ENCODE measurements around the gene ZYG11B. TPM values are rescaled to one million over a fixed set of nuclear protein-coding genes. Genes with fewer than 3 reads are reported as not detected.
"Not testable (repeated sequence)": the region's sequence is repeated elsewhere in the genome, so short reads cannot be mapped to it uniquely, and the experiment has no call there.

The ZYG11B gene
- total RNA-seq, 1 experiment from 2014 or later: 20.6 TPM

DNA sequence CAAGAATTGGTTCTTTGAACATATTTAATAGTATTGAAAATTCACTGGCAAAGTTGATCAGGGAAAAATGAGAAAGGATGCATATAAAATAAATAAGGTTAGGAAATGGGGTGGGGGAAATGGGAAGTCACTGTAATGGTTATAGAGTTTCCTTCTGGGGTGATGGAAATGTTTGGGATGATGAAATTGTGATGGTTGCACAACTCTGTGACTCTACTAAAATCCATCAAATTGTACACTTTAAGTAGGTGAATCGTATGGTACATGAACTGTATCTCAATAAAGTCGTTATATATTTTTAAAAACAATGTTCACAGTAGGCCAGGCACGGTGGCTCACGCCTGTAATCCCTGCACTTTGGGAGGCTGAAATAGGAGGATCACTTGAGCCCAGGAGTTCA lies 59.9 kb downstream of the ZYG11B start:
- no peaks in the 10 kb centered on the region for H3K27me3 ChIP-seq (ENCODE audit: insufficient read depth, low read length)
- no peaks in the 10 kb centered on the region for H3K79me1 ChIP-seq (ENCODE audit: insufficient read depth, low read depth, low read length, poor library complexity, severe bottlenecking)
- Mint-ChIP-seq H3K27me3 (ENCODE audit: low read depth) (no peaks in the 10 kb centered on the region), H3K9me3 (no peaks in the 10 kb centered on the region), H3K36me3 (ENCODE audit: insufficient read depth in 1 of 3, low read depth in 3 of 3) (peaks cover 11 to 29% (median 16%) of the 10 kb centered on the region in 3 experiments; a peak in 6 of 7 replicates), H3K27ac (no peak overlapping the region), H3K4me1 (no peaks in the 10 kb centered on the region), H3K4me3 (no peak overlapping the region)
- H3K79me2 ChIP-seq (ENCODE audit: insufficient read depth, low read length): no peaks in the 10 kb centered on the region
- no CpG with 5 or more reads among the region's 4 CpGs for WGBS (ENCODE audit: extremely low coverage, insufficient read length, low lambda C conversion rate)
- no peak overlapping the region for H3T11ph ChIP-seq (ENCODE audit: low read length)
- no peak overlapping the region for H4K5ac ChIP-seq (ENCODE audit: insufficient read length, low read depth, low read length)
- no peak overlapping the region for H2AFZ ChIP-seq (ENCODE audit: low read length)
- H3K4ac ChIP-seq (ENCODE audit: low read depth, low read length): no peak overlapping the region
- no peak overlapping the region for H2BK5ac ChIP-seq (ENCODE audit: insufficient read length, low read length)
- no peak overlapping the region for H3K18ac ChIP-seq (ENCODE audit: insufficient read length, low read depth, low read length)
- H2BK20ac ChIP-seq (ENCODE audit: low read depth, low read length, poor library complexity, severe bottlenecking): no peak overlapping the region
- H3K4me1 ChIP-seq (ENCODE audit: insufficient read depth, low read length): no peaks in the 10 kb centered on the region
- H3K14ac ChIP-seq (ENCODE audit: insufficient read depth, low read length): no peak overlapping the region
- H3K9ac ChIP-seq (ENCODE audit: extremely low read depth, insufficient read length, low read length): no peak overlapping the region
- H2BK12ac ChIP-seq (ENCODE audit: insufficient read length, low read depth, low read length): no peak overlapping the region
- no peak overlapping the region for H2AK5ac ChIP-seq (ENCODE audit: insufficient read length, low read length)
- no peak overlapping the region for H3K56ac ChIP-seq (ENCODE audit: insufficient read length, low read depth, low read length)
- H3K23ac ChIP-seq (ENCODE audit: insufficient read length, low read depth, low read length): no peak overlapping the region
- no peaks in the 10 kb centered on the region for H3K9me3 ChIP-seq (ENCODE audit: control insufficient read depth, low read depth, low read length)
- no peak overlapping the region for H4K91ac ChIP-seq (ENCODE audit: insufficient read length, low read depth, low read length)
- DNase-seq: no peak
- no peak overlapping the region for H2BK15ac ChIP-seq (ENCODE audit: low read depth, low read length)
- H2BK120ac ChIP-seq (ENCODE audit: low read depth, low read length, poor library complexity, severe bottlenecking): no peak overlapping the region
- H4K8ac ChIP-seq (replicated peaks; ENCODE audit: insufficient read length, low read depth, low read length): no peak overlapping the region
- TF ChIP-seq, protein P1, sequence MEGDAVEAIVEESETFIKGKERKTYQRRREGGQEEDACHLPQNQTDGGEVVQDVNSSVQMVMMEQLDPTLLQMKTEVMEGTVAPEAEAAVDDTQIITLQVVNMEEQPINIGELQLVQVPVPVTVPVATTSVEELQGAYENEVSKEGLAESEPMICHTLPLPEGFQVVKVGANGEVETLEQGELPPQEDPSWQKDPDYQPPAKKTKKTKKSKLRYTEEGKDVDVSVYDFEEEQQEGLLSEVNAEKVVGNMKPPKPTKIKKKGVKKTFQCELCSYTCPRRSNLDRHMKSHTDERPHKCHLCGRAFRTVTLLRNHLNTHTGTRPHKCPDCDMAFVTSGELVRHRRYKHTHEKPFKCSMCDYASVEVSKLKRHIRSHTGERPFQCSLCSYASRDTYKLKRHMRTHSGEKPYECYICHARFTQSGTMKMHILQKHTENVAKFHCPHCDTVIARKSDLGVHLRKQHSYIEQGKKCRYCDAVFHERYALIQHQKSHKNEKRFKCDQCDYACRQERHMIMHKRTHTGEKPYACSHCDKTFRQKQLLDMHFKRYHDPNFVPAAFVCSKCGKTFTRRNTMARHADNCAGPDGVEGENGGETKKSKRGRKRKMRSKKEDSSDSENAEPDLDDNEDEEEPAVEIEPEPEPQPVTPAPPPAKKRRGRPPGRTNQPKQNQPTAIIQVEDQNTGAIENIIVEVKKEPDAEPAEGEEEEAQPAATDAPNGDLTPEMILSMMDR (conservative IDR thresholded peaks at IDR 0.05): no peak
- H4K20me1 ChIP-seq (ENCODE audit: control insufficient read depth, insufficient read depth, insufficient read length): no peaks in the 10 kb centered on the region
- no peak overlapping the region for H3K4me2 ChIP-seq (ENCODE audit: insufficient read depth, insufficient read length, low read length)
- H3K23me2 ChIP-seq (ENCODE audit: insufficient read length, low read depth, low read length, poor library complexity, severe bottlenecking): no peaks in the 10 kb centered on the region
- H3K27ac ChIP-seq (ENCODE audit: insufficient read length, low read depth, low read length): no peak overlapping the region

DNA sequence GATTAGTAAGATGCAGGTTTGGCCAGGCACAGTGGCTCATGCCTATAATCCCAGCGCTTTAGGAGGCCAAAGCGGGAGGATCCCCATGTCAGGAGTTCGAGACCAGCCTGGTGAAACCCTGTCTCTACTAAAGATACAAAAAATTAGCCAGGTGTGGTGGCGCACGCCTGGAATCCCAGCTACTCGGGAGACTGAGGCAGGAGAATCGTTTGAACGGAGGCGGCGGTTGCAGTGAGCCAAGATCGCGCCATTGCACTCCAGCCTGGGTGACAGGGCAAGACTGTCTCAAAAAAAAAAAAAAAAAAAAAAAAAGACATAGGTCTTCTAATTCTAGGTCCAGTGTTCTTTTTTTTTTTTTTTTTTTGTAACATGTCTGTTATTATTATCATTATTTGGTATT lies 64.2 kb downstream of the ZYG11B start:
- not testable (repeated sequence) for H3K79me1 ChIP-seq (ENCODE audit: insufficient read depth, low read depth, low read length, poor library complexity, severe bottlenecking); H3K23ac ChIP-seq (ENCODE audit: insufficient read length, low read depth, low read length); H3K27ac Mint-ChIP-seq; H3K27ac ChIP-seq (ENCODE audit: insufficient read length, low read depth, low read length); H3K4me1 Mint-ChIP-seq; H2BK12ac ChIP-seq (ENCODE audit: insufficient read length, low read depth, low read length); H3K79me2 ChIP-seq (ENCODE audit: insufficient read depth, low read length); H3K4me3 Mint-ChIP-seq; H2BK120ac ChIP-seq (ENCODE audit: low read depth, low read length, poor library complexity, severe bottlenecking); H4K91ac ChIP-seq (ENCODE audit: insufficient read length, low read depth, low read length); H3K9me3 ChIP-seq (ENCODE audit: control insufficient read depth, low read depth, low read length); H3K4ac ChIP-seq (ENCODE audit: low read depth, low read length); H4K5ac ChIP-seq (ENCODE audit: insufficient read length, low read depth, low read length); H2BK5ac ChIP-seq (ENCODE audit: insufficient read length, low read length); H4K8ac ChIP-seq (replicated peaks; ENCODE audit: insufficient read length, low read depth, low read length); H3K18ac ChIP-seq (ENCODE audit: insufficient read length, low read depth, low read length); H2AFZ ChIP-seq (ENCODE audit: low read length); H2BK20ac ChIP-seq (ENCODE audit: low read depth, low read length, poor library complexity, severe bottlenecking); H3K23me2 ChIP-seq (ENCODE audit: insufficient read length, low read depth, low read length, poor library complexity, severe bottlenecking); H2AK5ac ChIP-seq (ENCODE audit: insufficient read length, low read length); H3K9ac ChIP-seq (ENCODE audit: extremely low read depth, insufficient read length, low read length); H3K9me3 Mint-ChIP-seq; H3K4me1 ChIP-seq (ENCODE audit: insufficient read depth, low read length); H3K56ac ChIP-seq (ENCODE audit: insufficient read length, low read depth, low read length); H2BK15ac ChIP-seq (ENCODE audit: low read depth, low read length); DNase-seq; H3K27me3 ChIP-seq (ENCODE audit: insufficient read depth, low read length); H3T11ph ChIP-seq (ENCODE audit: low read length); H4K20me1 ChIP-seq (ENCODE audit: control insufficient read depth, insufficient read depth, insufficient read length); H3K4me2 ChIP-seq (ENCODE audit: insufficient read depth, insufficient read length, low read length); H3K27me3 Mint-ChIP-seq (ENCODE audit: low read depth); H3K14ac ChIP-seq (ENCODE audit: insufficient read depth, low read length)
- no CpG with 5 or more reads among the region's 12 CpGs for WGBS (ENCODE audit: extremely low coverage, insufficient read length, low lambda C conversion rate)
- peaks cover 4 to 13% (median 8%) of the 10 kb centered on the region in 3 experiments; a peak in 5 of 7 replicates for H3K36me3 Mint-ChIP-seq (ENCODE audit: insufficient read depth in 1 of 3, low read depth in 3 of 3)

Data from H9 (cell line).